Measurements from ENCODE around the gene LDAH. TPM values are rescaled to one million over a fixed set of nuclear protein-coding genes. Genes with fewer than 3 reads are reported as not detected.
"Not testable (repeated sequence)": the region's sequence is repeated elsewhere in the genome, so short reads cannot be mapped to it uniquely, and the experiment has no call there.

The LDAH gene
- polyA plus RNA-seq, 2 of the 4 experiments (the other 2 are of a cell fraction): 29.6 to 42.4 TPM

- ATAC-seq (no peak), DNase-seq (ENCODE audit: low read depth in 1 of 2, low spot score in 1 of 2) (no peak), FAIRE-seq (no peak)
- H3K27ac ChIP-seq: no peak overlapping the region
- no peaks in the 10 kb centered on the region for H3K4me1 ChIP-seq
- CTCF ChIA-PET: interaction anchor here (1.6 kb wide), 1 partner anchor 56 kb away, joined by 4 read pairs; no protein-coding TSS in a partner anchor
- no peak overlapping the region for H3K4me2 ChIP-seq
- TF ChIP-seq GATA3 (IDR thresholded peaks at IDR 0.05; ENCODE audit: borderline replicate concordance) (no peak), HEYL (CRISPR knock-in tag; IDR thresholded peaks at IDR 0.05) (no peak), CEBPB (IDR thresholded peaks at IDR 0.05) (no peak), KDM1A (IDR thresholded peaks at IDR 0.05; ENCODE audit: low read depth) (no peak), CHD2 (IDR thresholded peaks at IDR 0.05; ENCODE audit: low read length, partially characterized antibody) (no peak), BHLHE40 (IDR thresholded peaks at IDR 0.05; ENCODE audit: low read depth, low read length) (no peak), EHMT2 (IDR thresholded peaks at IDR 0.05; ENCODE audit: low read depth) (no peak), JUN (IDR thresholded peaks at IDR 0.05) (no peak), SMC3 (IDR thresholded peaks at IDR 0.05) (no peak), JUNB (IDR thresholded peaks at IDR 0.05) (no peak), CBX8 (IDR thresholded peaks at IDR 0.05) (no peak), HES2 (IDR thresholded peaks at IDR 0.05) (no peak), MAX (IDR thresholded peaks at IDR 0.05) (no peak), E2F6 (IDR thresholded peaks at IDR 0.05; ENCODE audit: borderline replicate concordance, low read depth) (no peak), NFE2L2 (conservative IDR thresholded peaks at IDR 0.05; ENCODE audit: low read length) (no peak)
- POLR2A ChIA-PET: no interaction called here
- WGBS (ENCODE audit: missing lambda C conversion rate): 75% methylated on average over 1 of the region's 1 CpG
- no peak overlapping the region for H3K4me3 ChIP-seq
- H3K9me3 ChIP-seq: no peaks in the 10 kb centered on the region
Measured at GRCh38 chr2:20717641-20718040, 105.3 kb downstream of the LDAH start.

GRCh38 chr2:20716164-20716563, 106.7 kb downstream of the LDAH start:
- H3K4me3 ChIP-seq; ATAC-seq; H3K27ac ChIP-seq; FAIRE-seq; CTCF ChIA-PET; H3K9me3 ChIP-seq; H3K4me2 ChIP-seq; H3K4me1 ChIP-seq; DNase-seq (ENCODE audit: low read depth in 1 of 2, low spot score in 1 of 2); POLR2A ChIA-PET: not testable (repeated sequence)
- 87% methylated on average over 3 of the region's 3 CpGs for WGBS (ENCODE audit: missing lambda C conversion rate)

GRCh38 chr2:20714412-20714811, 108.5 kb downstream of the LDAH start:
- ATAC-seq, CTCF ChIA-PET: not testable (repeated sequence)
- WGBS (ENCODE audit: missing lambda C conversion rate): 51% methylated on average over 2 of the region's 2 CpGs

GRCh38 chr2:20713585-20713984, 109.3 kb downstream of the LDAH start:
- H3K4me3 ChIP-seq; POLR2A ChIA-PET; ATAC-seq; H3K9me3 ChIP-seq; H3K4me2 ChIP-seq; DNase-seq (ENCODE audit: low read depth in 1 of 2, low spot score in 1 of 2); H3K27ac ChIP-seq; FAIRE-seq; H3K4me1 ChIP-seq: not testable (repeated sequence)
- WGBS (ENCODE audit: missing lambda C conversion rate): 89% methylated on average over 3 of the region's 3 CpGs
- CTCF ChIA-PET: interaction anchor here (2.4 kb wide), 1 partner anchor 52 kb away, joined by 5 read pairs; no protein-coding TSS in a partner anchor

More at GRCh38 chr2:20714412-20714811, 108.5 kb downstream of the LDAH start:
- TF ChIP-seq MAFK (IDR thresholded peaks at IDR 0.05; ENCODE audit: partially characterized antibody): peak; percentile 66
- H3K4me1 ChIP-seq; H3K9me3 ChIP-seq; FAIRE-seq; H3K27ac ChIP-seq; H3K4me3 ChIP-seq; POLR2A ChIA-PET; H3K4me2 ChIP-seq; DNase-seq (ENCODE audit: low read depth in 1 of 2, low spot score in 1 of 2): not testable (repeated sequence)

GRCh38 chr2:20711641-20712040, 111.3 kb downstream of the LDAH start:
- H3K4me3 ChIP-seq; H3K9me3 ChIP-seq; FAIRE-seq; H3K27ac ChIP-seq; POLR2A ChIA-PET; H3K4me1 ChIP-seq; H3K4me2 ChIP-seq; ATAC-seq; DNase-seq (ENCODE audit: low read depth in 1 of 2, low spot score in 1 of 2): not testable (repeated sequence)
- 87% methylated on average over 6 of the region's 7 CpGs for WGBS (ENCODE audit: missing lambda C conversion rate)
- CTCF ChIA-PET: interaction anchor here (1.0 to 2.4 kb wide), 2 partner anchors 50 to 60 kb away, joined by 3 to 5 read pairs; no protein-coding TSS in a partner anchor

Measured in A549 (cell line).